HepG2 (cell line): ENCODE results near the gene PDGFD. TPM values are rescaled to one million over a fixed set of nuclear protein-coding genes. Genes with fewer than 3 reads are reported as not detected.
A peak's percentile ranks its signal among the peaks of the same experiment; 100 is the strongest.

Source experiments
- ATAC-seq: fragments of 200-7000 bp; cut with Tn5 transposase; 3 replicates; pipeline ENCODE4 v1.9.1; 2020; ENCODE audit warnings: mild to moderate bottlenecking, moderate library complexity
- BruUV-seq: library from RNA; stranded (reverse); fragments of 400-500 nt; replicated peaks from 2 replicates; lab custom pipeline; 2021; lab: Mats Ljungman, UMichigan
- CTCF ChIA-PET: fragments of 300-600 bp; formaldehyde crosslinking; extraction: SDS; loops from one replicate; lab custom pipeline; 2021; ENCODE audit warnings: low total read pairs, inconsistent platforms, low intra/inter-chr PET ratio; lab: Yijun Ruan, JAX
- POLR2A ChIA-PET: fragments of 350-600 bp; sonication (Branson Sonifier 250); formaldehyde crosslinking; loops from one replicate; lab custom pipeline; 2020; ENCODE audit warnings: antibody characterized with exemption, inconsistent platforms; lab: Yijun Ruan, JAX
- DNase-seq: peaks from one replicate; pipeline ENCODE4 v3.0.0-alpha.2; 2015; ENCODE audit warnings: low spot score
- FAIRE-seq: peaks from 3 replicates; lab custom pipeline; 2011; peaks lifted over from hg19 to GRCh38; lab: Jason Lieb, UNC
- H2AFZ ChIP-seq: one replicate; pipeline ENCODE4 v1.6.1; 2011; ENCODE audit warnings: low read length, inconsistent platforms
- H3K27ac ChIP-seq: fragments of 300-600 bp; 3 replicates; pipeline ENCODE4 v1.8.0; 2011; ENCODE audit warnings: mixed run types, mild to moderate bottlenecking, mixed read lengths, low read length, inconsistent platforms; ENCODE audit not compliant: insufficient read depth; ENCODE audit errors: extremely low read length
- H3K27me3 ChIP-seq, 2 experiments: fragments of 200-600 bp in 1 of 2; 2 replicates in 1 of 2; 3 replicates in 1 of 2; pipeline versions ENCODE4 v1.6.0 to v1.8.0; 2011; ENCODE audit warnings: low read length in 2 of 2, mild to moderate bottlenecking in 2 of 2, moderate library complexity in 2 of 2, inconsistent platforms in 1 of 2; ENCODE audit not compliant: insufficient read depth in 2 of 2, control insufficient read depth in 1 of 2
- H3K36me3 ChIP-seq, 2 experiments: fragments of 200-600 bp in 1 of 2; replicated peaks in 1 of 2; 2 replicates in 1 of 2; 3 replicates in 1 of 2; pipeline versions ENCODE4 v1.5.1 to v1.8.0; 2011; ENCODE audit warnings: low read length in 2 of 2, inconsistent platforms in 1 of 2; ENCODE audit not compliant: insufficient read depth in 2 of 2, control insufficient read depth in 1 of 2
- H3K4me1 ChIP-seq: 2 replicates; pipeline ENCODE4 v1.5.1; 2012; ENCODE audit warnings: low read length, inconsistent platforms; ENCODE audit not compliant: insufficient read depth
- H3K4me2 ChIP-seq: 2 replicates; pipeline ENCODE4 v1.6.0; 2011; ENCODE audit warnings: low read depth, low read length, inconsistent platforms
- H3K4me3 ChIP-seq, 3 experiments: fragments of 200-600 bp in 1 of 3; sonication (generic), shearing (Covaris generic) in 1 of 3; replicated peaks in 1 of 3; 2 replicates each; pipeline ENCODE4 v1.5.1; 2011 to 2016; ENCODE audit warnings: low read length in 3 of 3, inconsistent platforms in 2 of 3, low read depth in 2 of 3, mild to moderate bottlenecking in 2 of 3, control low read depth in 1 of 3, mixed read lengths in 1 of 3; ENCODE audit not compliant: insufficient read depth in 1 of 3
- H3K79me2 ChIP-seq: one replicate; pipeline ENCODE4 v1.6.1; 2011; ENCODE audit warnings: low read length, inconsistent platforms; ENCODE audit not compliant: insufficient read depth
- H3K9ac ChIP-seq: 2 replicates; pipeline ENCODE4 v1.6.0; 2011; ENCODE audit warnings: mild to moderate bottlenecking, low read depth, low read length, inconsistent platforms; ENCODE audit not compliant: insufficient read depth
- H3K9me3 ChIP-seq: 2 replicates; pipeline ENCODE4 v1.5.1; 2012; ENCODE audit warnings: mild to moderate bottlenecking, low read length
- H4K20me1 ChIP-seq: 2 replicates; pipeline ENCODE4 v1.6.0; 2011; ENCODE audit warnings: inconsistent platforms, mild to moderate bottlenecking, low read length, moderate library complexity; ENCODE audit not compliant: insufficient read depth
- CREB1 ChIP-seq, 2 experiments: fragments of 450-650 bp in 1 of 2; IDR thresholded peaks; 2 replicates each; pipeline ENCODE4 v1.6.1; 2016 to 2017; ENCODE audit warnings: control low read depth in 1 of 2, mild to moderate bottlenecking in 1 of 2, missing compliant biosample characterization in 1 of 2, missing genetic modification characterization in 1 of 2
- CREB3 ChIP-seq: sonication (generic); formaldehyde crosslinking; IDR thresholded peaks from 2 replicates; pipeline ENCODE4 v1.5.0; 2020; ENCODE audit warnings: missing genetic modification reagents
- GPBP1L1 ChIP-seq: sonication (generic); formaldehyde crosslinking; IDR thresholded peaks from 2 replicates; pipeline ENCODE4 v1.5.0; 2020; ENCODE audit warnings: mild to moderate bottlenecking, missing genetic modification reagents
- KLF6 ChIP-seq: IDR thresholded peaks from 2 replicates; pipeline ENCODE4 v1.8.0; 2016; ENCODE audit warnings: missing biosample characterization, missing genetic modification reagents
- MXD4 ChIP-seq: IDR thresholded peaks from 2 replicates; pipeline ENCODE4 v1.6.1; 2016; ENCODE audit warnings: mild to moderate bottlenecking, missing biosample characterization, missing genetic modification reagents
- RFX1 ChIP-seq: fragments of 450-650 bp; IDR thresholded peaks from 2 replicates; pipeline ENCODE4 v1.6.1; 2017
- SNAPC5 ChIP-seq: sonication (generic); formaldehyde crosslinking; IDR thresholded peaks from 2 replicates; pipeline ENCODE4 v1.8.1; 2023; ENCODE audit warnings: mild to moderate bottlenecking, missing genetic modification reagents, borderline replicate concordance
- ZBTB8A ChIP-seq: sonication (generic); formaldehyde crosslinking; IDR thresholded peaks from 2 replicates; pipeline ENCODE4 v1.4.0; 2020; ENCODE audit warnings: mild to moderate bottlenecking, low read depth, missing genetic modification reagents, borderline replicate concordance
- ZNF605 ChIP-seq: sonication (generic); formaldehyde crosslinking; IDR thresholded peaks from 2 replicates; pipeline ENCODE4 v1.8.0; 2022; ENCODE audit warnings: mild to moderate bottlenecking, missing genetic modification reagents
- WGBS: methylation state at CpG from one replicate; pipeline ENCODE4 v1.1.6; 2017; ENCODE audit warnings: low lambda C conversion rate; 5-methylcytosine and 5-hydroxymethylcytosine counted together
- in situ Hi-C: cut with HindIII; loops from 2 replicates; pipeline ENCODE4 v1.10.0; 2017; ENCODE audit warnings: low pct_unique_long_range_greater_than_20kb; ENCODE audit not compliant: extremely low pct_ligation_motif_present
- intact Hi-C: fragments of 100-400 bp; cut with micrococcal nuclease; formaldehyde crosslinking; loops from one replicate; pipeline ENCODE4 v1.10.0; 2022; ENCODE audit not compliant: unreplicated experiment
- polyA plus RNA-seq, 8 experiments: library from polyadenylated mRNA; depleted of rRNA in 3 of 8; stranded (reverse) in 7 of 8; unstranded in 1 of 8; fragments of >200 nt; fragmentation: Illumina TruSeq in 4 of 8; extraction: Trizol in 4 of 8; gene quantifications; 2 replicates each; pipeline versions ENCODE4 v1.2.1 to v1.2.3, GENCODE V29; 2011 to 2016; ENCODE audit warnings: low read depth in 4 of 8, missing spikeins in 1 of 8, mixed read lengths in 1 of 8; ENCODE audit not compliant: insufficient read depth in 1 of 8
- total RNA-seq, 5 experiments: library from RNA; depleted of rRNA; stranded (reverse); fragments of >200 nt; fragmentation: Illumina TruSeq; extraction: Trizol; gene quantifications; 2 replicates each; pipeline ENCODE4 v1.2.3, GENCODE V29; 2016; ENCODE audit warnings: low read depth in 1 of 5

The PDGFD gene
- total and polyA plus RNA-seq, 2 of the 13 experiments (the other 11 are each of a cell fraction or from before 2014, with no cell fraction given): 0.09 to 0.29 TPM

GRCh38 chr11:103863497-103863896, 300.4 kb downstream of the PDGFD start:
- ChIA-PET CTCF (no interaction called here), POLR2A (no interaction called here)
- TF ChIP-seq CREB1 (IDR thresholded peaks at IDR 0.05): 0 out of 2 replicates have a peak, but pooled peaks have one; percentile 9
- no peak for TF ChIP-seq CREB1 (CRISPR knock-in tag; IDR thresholded peaks at IDR 0.05)
- TF ChIP-seq GPBP1L1: no peak
- no peak for DNase-seq
- FAIRE-seq: no peak
- BruUV-seq: no TSS peak
- H3K9me3 ChIP-seq: peaks cover 40% of the 10 kb centered on the region
- no peaks in the 10 kb centered on the region for H3K79me2 ChIP-seq
- H3K27ac ChIP-seq: no peak overlapping the region
- no peak for ATAC-seq
- H3K27me3 ChIP-seq: no peaks in the 10 kb centered on the region; a peak in 1 of 5 replicates
- intact Hi-C loops (no loop called here), in situ Hi-C loops (no loop called here)
- no peak overlapping the region for H2AFZ ChIP-seq
- no peaks in the 10 kb centered on the region for H3K36me3 ChIP-seq
- no peaks in the 10 kb centered on the region for H3K4me1 ChIP-seq
- WGBS: 0% methylated on average over 3 of the region's 3 CpGs
- H3K4me2 ChIP-seq: no peak overlapping the region
- H4K20me1 ChIP-seq: no peaks in the 10 kb centered on the region
- no peak overlapping the region for H3K9ac ChIP-seq
- H3K4me3 ChIP-seq: no peak overlapping the region

GRCh38 chr11:103862802-103863174, 301.2 kb downstream of the PDGFD start:
- FAIRE-seq (no peak), DNase-seq (no peak), ATAC-seq (no peak)
- Histone ChIP-seq H3K9ac (no peak overlapping the region), H3K4me1 (no peaks in the 10 kb centered on the region), H4K20me1 (no peaks in the 10 kb centered on the region), H3K4me2 (no peak overlapping the region), H3K79me2 (no peaks in the 10 kb centered on the region), H3K27ac (no peak overlapping the region), H3K4me3 (no peak overlapping the region), H3K27me3 (no peaks in the 10 kb centered on the region; a peak in 1 of 5 replicates), H3K9me3 (peaks cover 42% of the 10 kb centered on the region), H3K36me3 (no peaks in the 10 kb centered on the region), H2AFZ (no peak overlapping the region)
- intact Hi-C loops: no loop called here
- in situ Hi-C loops: no loop called here
- ChIA-PET CTCF (no interaction called here), POLR2A (no interaction called here)
- WGBS: 7% methylated on average over 3 of the region's 3 CpGs
- BruUV-seq: no TSS peak
- TF ChIP-seq MXD4 (CRISPR knock-in tag): no peak
- TF ChIP-seq SNAPC5 (CRISPR knock-in tag): no peak
- no peak for TF ChIP-seq RFX1
- no peak for TF ChIP-seq ZBTB8A
- no peak for TF ChIP-seq ZNF605 (CRISPR knock-in tag)
- TF ChIP-seq KLF6: no peak
- TF ChIP-seq CREB3 (CRISPR knock-in tag): no peak
- TF ChIP-seq, all 625 proteins: peak for 0
